NCI-H2107 treated with DMSO at 0.1 percent for 48 hours (cell line): ENCODE results near the gene KLHL30.
"Not testable (repeated sequence)": the region's sequence is repeated elsewhere in the genome, so short reads cannot be mapped to it uniquely, and the experiment has no call there.

Source experiments
- DNase-seq: peaks from one replicate; lab custom pipeline; 2025; ENCODE audit not compliant: unreplicated experiment; lab: John Stamatoyannopoulos, UW

Gene KLHL30

GRCh38 chr2:238101891-238102841 lies 36.3 kb upstream of the KLHL30 start:
- DNase-seq = no peak

- no peak for DNase-seq
Measured at GRCh38 chr2:238102865-238103264, 35.6 kb upstream of the KLHL30 start.

GRCh38 chr2:238103465-238104225 lies 34.8 kb upstream of the KLHL30 start:
- no peak for DNase-seq

- no peak for DNase-seq
Measured at GRCh38 chr2:238104226-238104690, 34.2 kb upstream of the KLHL30 start.

GRCh38 chr2:238104691-238105371 lies 33.6 kb upstream of the KLHL30 start:
- DNase-seq = no peak

GRCh38 chr2:238105506-238106338 lies 32.7 kb upstream of the KLHL30 start:
- no peak for DNase-seq

GRCh38 chr2:238106339-238106697 lies 32.1 kb upstream of the KLHL30 start:
- no peak for DNase-seq

- DNase-seq = no peak
Measured at GRCh38 chr2:238106698-238107524, 31.6 kb upstream of the KLHL30 start.

GRCh38 chr2:238107525-238108422 lies 30.7 kb upstream of the KLHL30 start:
- no peak for DNase-seq

- DNase-seq = peak; percentile 49
Measured at GRCh38 chr2:238108423-238109183, 29.9 kb upstream of the KLHL30 start.

GRCh38 chr2:238113611-238114010 lies 24.9 kb upstream of the KLHL30 start:
- DNase-seq = no peak

GRCh38 chr2:238114331-238114841 lies 24.1 kb upstream of the KLHL30 start:
- no peak for DNase-seq

GRCh38 chr2:238114851-238115660 lies 23.4 kb upstream of the KLHL30 start:
- no peak for DNase-seq

GRCh38 chr2:238115709-238116108 lies 22.8 kb upstream of the KLHL30 start:
- DNase-seq = not testable (repeated sequence)

- DNase-seq = no peak
Measured at GRCh38 chr2:238116298-238117198, 21.9 kb upstream of the KLHL30 start.
